Measurements from ENCODE around the gene DUOXA2.
"Not testable (repeated sequence)": the region's sequence is repeated elsewhere in the genome, so short reads cannot be mapped to it uniquely, and the experiment has no call there.

Gene DUOXA2

DNA sequence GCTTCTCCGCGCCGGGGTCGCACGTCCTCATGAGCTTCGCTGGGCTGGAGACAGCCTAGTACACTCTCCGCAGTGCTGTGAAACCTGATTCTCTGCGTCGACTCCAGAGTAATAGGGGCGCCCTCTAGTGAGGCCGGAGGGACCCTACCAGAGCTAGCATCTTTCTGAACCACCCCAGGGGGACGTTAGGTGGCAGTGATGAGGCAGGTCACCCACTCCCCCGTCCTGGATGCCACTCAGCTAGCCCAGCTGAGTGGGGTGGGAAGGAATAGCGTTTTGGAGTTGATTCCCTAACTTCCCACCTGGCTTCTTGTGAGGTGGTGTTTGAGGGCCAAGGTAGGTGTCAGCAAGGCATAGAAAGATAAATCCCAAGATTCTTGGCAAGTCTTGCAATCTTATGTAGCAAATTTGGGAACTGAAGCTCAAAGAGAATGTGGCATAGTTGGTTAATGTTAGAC lies 4.0 kb downstream of the DUOXA2 start:
- DNase-seq = peak; percentile 41 to 85 (median 72)

DNA sequence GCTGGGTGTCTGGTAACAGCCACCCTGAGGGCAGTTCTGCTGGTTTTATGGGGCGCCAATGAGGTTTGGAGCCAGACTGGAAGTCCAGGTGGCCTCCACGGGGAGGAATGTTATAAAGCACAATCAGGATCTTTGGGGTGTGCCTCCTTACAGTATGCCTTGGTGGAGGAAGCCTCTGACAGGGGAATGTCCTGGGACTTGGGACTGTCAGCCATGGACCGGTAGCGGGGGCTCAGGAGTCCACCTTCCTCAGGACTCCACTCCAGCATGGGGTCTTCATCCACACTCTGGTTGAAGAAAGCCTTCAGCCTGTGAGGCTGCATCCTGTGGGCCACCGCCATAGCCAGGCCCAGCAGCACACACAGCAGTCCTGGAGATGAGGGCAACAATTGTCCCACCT lies 4.9 kb downstream of the DUOXA2 start:
- DNase-seq = no peak

DNA sequence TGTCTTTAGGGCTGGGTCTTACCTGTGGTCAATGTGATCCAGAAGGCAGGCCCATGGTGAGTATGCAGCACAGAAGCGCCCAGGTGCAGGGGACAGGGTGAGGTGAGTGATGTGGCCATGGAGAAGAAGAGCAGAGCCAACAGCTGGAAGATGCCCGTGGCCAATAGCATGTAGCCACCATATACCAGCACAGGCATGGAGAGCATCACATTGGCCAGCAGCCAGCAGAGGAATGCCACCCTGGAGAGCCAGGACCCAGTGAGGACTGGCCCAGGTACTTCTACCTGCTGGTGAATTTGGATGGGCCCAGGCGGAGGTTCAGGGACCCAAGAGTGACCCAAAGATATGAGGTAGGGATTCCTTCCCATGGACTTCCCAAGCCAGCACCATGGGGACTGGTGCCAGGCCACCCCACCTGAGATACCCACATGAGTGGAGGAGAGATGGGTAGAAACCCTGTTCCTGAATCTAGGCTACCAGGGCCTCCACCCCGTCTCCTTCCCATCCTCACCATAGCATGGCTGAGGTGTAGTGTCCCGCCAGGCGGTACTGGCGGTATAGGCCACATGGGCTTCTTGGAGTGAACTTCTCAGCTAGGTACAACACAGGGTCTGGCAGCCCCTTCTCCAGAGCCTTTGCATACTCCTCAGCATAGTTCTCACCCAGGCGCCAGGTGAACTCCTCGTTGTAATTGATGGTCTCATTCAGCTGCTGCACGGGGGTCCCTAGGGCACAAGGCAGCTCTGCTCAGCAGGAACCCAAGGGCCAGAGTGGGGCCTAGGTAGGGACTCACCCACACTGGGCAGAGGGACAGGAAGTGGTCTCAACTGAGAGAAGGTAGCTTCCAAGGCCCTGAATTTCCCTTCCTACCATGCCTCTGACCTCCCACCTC lies 6.2 kb downstream of the DUOXA2 start:
- no peak for DNase-seq

DNA sequence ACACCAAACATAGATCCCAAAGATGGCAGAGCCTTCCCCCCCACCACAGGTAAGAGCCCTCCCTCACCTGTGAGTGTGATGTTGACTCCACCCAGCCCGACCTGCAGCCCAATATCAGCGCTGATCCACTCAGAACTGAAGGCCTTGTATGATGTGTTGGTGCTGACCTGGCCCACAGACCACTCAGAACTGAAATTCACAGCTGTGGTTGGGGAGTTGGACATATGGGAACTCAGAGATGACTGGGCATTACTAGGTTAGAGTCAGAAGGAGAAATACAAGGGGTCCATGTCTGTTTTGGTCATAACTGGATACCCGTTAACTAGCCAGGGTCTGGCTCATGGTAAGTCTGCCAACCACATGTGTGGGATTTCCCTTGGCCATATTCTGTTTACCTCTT lies 6.9 kb downstream of the DUOXA2 start:
- DNase-seq = no peak

DNA sequence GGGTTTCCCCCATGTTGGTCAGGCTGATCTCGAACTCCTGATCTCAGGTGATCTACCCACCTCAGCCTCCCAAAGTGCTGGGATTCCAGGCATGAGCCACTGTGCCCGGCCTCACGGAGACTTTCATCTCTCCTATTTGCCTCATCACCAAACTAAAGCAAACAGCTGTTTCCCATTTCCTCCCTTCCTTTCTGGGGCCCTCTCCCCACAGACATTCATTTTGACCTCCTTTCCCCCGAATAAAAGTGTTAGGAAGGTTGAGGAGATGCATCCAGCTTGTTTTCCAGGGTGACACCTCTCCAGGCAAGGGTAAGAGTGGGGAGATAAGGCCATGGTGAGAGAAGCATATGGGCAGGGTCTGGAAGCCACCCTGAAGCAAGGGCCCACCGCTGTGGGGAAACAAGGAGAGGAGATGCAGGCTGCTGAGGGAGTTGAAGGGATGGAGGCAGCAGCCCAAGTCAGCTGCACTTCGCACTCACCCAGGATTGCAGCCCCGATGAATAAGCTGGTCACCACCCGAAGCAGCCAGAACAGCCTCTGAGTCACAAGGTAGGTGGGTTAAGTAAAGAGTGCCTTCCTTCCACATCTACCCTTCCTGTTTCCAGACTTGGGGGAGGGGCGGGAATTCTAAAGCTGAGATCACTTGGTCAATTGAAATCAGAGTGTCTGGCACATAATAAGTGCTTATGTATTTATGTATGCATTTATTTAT lies 7.7 kb downstream of the DUOXA2 start:
- DNase-seq = no peak

DNA sequence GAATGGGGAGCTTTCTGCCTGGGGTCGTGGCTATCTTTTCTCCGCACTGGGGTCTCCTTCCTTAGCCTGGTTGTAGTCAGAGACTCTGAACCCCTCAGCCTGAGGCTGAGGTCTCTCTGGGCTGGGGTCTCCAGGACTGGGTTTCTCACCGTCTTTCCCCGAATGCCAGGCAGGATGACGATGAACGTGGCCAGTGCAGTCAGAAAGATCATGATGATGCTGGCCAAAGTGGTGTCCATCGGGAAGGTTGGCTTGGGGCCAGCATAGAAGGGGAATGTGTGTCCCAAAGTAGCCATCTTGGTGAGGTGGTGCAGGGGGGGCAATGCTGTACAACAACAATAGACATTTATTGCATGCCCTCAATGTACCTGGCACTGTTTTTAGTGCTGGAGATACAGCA lies 8.6 kb downstream of the DUOXA2 start:
- DNase-seq = no peak

DNA sequence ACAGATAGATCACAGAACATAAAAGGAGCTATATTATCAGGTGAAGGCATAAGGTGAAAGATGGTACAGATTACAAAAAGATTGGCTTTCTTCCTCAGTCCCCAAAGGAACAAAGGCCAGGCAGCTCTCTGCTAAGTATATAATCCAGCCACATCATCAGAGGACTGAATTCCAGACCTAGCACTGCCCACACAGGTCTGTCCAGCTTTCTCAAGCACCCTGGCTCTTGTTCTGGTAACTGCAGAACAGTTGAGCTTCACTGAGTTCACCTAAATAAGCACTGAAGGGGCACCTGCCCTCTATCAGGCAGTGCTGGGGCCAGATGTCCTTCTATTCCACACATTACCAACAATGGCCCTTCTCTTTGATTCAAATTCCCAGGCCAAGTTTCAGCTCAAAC lies 9.3 kb downstream of the DUOXA2 start:
- no peak for DNase-seq

DNA sequence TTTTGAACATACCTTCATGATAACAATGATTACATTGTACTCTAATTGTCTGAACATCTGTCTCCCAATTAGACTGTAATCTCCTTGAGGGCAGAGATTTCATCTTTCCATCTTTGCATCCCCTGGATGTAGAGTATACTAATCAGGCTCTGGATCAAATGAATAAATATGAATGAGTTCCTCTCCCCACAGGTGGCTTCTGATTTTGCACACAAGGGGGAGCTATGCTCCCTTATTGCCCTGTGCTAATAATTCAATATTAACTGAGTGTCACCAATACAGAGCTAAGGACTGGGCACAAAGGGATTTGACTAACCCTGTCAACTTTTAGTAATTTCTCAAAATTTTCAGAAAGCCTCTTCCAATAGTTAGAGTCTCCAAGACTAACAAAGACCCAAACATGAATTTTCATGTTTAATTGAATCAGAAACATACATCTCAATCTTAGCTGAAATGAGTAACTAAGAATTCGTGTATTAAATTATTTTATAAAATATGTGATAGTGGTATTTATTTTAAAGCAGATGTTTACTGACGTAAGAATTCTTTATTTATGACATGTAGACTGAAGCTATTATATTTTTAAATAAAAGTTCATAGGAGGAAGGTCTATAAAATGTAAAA lies 12.5 kb downstream of the DUOXA2 start:
- DNase-seq = peak in 4 of 5 experiments; percentile 18 to 41 (median 23)

DNA sequence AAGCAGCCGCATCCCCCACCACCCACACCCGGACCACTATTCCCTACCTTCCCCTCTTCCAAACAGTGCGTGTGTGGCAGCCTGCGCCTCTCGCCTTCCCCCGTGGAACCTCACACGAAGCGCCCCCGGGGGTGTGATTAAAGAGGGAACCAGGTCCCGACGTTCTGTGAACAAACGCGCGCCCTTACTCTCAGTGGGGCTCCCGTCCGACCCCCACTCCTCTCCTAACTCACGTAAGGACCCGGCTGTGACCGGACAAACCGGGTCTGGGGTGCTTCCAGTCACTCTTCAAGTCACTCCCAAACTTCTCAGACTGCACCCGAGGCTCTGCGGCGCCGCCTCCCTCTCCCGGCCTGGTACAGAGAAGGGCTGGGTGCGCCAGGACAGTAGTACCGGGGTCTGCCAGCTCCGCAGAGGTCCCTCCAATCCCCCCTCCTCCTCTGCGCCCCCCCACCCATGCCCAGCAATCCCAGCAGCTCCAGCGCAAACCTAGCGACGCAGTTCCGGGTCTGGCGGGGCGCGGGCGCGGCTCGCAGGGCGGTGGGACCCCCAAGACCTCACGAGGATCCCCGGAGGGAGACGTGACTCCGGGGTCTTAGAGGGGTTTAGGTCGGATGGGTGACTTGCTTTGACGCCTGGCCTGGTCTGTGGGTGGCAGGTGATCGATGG lies 15.0 kb downstream of the DUOXA2 start:
- DNase-seq = no peak

DNA sequence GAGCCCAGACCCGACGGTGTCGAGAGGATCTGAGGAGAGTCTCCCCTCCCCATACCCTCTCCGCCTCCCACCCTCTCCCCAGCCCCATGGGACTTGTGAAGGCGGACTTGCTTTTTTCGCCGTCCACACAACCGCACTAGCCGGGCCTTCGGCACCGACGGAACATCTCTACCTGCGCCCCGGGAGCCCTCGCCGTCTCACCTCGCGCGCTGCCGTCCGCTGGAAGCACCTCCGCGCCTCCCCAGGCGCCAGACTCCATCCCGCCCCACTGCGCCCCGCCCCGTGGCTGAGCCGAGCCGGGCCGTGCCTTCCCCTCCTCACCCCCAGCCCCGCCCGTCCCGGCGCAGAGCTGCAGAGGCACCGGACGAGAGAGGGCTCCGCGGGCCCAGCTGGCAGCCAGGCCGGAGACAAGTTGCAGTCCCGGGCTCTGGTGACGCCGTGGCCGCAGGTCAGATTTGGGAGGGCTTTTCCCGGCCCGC lies 15.6 kb downstream of the DUOXA2 start, which contains the start of the genes DUOX1 and DUOXA1:
Gene DUOX1, plus strand, starts transcription at position 344 of the 479 bp plus-strand sequence. CDS start 1,973 bp downstream, outside the sequence.
Gene DUOXA1, minus strand, starts transcription at position 229 of the 479 bp plus-strand sequence. CDS start 6,865 bp downstream, outside the sequence.
- peak in 2 of 5 experiments; percentile 7 to 42 for DNase-seq

DNA sequence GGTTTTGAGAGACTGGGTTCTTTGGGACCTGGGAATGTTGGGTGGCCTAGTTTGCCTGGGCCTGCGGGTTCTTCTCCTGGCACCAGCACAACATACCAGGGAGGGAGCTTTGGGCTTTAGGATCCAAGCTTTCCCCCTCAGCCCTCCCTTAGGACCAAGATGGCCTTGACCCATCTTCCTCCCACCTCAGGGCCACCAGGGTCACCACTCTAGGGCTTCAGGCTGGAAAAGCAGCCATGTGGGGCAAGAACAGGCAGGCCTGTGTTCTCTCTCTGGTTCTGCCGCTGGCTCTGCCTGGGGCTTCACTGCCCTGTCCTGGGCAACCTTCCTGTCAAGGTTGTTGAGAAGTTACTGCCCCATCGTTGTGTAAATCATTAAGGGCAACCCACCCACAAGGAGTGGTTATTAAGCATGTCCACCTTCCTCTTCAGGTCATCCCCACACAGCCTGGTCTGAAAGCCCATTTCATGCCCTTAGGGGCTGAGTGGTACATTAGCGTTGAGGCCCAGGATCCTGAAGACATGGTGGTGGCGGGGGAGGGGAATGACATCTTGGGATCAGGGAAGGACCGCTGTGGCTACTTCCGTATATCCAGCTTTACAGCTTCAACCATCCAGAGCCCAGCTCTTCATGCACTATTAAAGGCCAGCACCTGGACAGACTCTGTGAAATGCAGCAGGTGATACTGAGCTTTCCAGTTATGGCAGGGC lies 16.3 kb downstream of the DUOXA2 start:
- no peak for DNase-seq

DNA sequence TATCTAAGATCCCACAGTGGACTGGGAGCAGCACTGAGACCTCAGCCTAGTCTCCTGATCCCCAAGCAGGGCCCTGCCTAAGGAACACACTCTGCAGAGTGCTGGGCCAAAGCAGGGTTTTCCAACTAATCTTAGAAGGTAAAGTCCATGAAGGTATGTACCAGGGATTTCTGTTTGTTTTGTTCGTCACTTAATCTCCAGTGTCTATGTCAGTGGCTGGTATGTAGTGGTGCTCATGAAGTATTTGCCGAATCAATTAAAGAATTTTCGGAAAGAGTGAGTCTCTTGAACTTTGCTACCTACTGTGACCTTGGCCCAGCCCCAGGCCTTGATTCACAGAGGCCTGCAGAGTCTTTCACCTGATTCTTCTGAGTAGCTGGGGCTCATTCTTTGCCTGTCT lies 17.4 kb downstream of the DUOXA2 start:
- no peak for DNase-seq

DNA sequence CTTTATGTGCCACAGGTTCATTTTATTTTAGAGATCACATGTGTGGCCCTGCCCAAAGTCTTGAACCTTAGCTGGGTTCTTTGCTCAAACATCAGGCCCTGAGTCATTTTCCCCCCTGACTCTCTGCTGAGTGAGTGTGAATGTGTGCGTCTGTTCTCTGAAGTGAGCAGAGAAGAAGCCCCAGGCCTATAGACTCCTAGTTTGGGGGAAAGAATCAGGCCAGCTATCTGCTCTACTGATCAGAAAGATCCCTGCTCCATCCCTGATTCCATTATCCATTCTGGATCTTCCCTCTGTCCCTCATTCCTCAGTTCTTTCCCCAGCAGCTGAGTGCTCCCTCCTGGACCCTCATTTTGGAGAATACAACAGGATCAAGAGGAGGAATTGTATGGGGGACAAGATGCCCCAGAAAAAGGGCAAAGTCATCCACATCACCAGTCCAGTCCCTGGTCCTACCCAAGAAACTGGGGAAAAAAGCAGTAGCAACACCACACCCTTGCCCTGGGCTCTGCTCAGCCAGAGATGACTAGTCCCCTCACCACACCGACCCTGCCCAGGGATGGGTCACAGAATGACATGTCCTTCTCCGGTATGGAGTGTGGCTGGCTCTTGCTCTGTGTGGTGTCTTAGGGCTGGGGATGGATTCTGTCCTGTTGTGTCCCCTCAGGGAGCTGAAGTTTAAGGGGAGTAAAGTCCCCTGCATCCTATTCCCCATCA lies 18.9 kb downstream of the DUOXA2 start:
- DNase-seq = no peak

DNA sequence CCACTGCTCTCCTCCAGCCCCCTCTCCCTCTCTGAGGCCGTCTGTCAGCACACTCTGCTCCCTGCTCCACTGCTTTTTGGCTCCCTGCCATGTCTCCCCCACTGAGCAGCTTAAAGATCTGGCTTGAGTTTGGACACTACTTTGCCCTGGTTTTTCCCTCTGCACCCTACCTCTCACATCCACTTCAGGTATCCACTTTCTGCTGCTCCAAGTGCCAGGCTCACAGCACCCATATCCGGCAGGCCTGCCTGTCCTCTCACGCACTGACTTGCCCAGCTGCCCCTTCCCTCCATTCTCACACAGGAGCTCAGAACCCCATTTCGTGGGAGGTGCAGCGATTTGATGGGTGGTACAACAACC lies 19.4 kb downstream of the DUOXA2 start:
- DNase-seq = no peak

DNA sequence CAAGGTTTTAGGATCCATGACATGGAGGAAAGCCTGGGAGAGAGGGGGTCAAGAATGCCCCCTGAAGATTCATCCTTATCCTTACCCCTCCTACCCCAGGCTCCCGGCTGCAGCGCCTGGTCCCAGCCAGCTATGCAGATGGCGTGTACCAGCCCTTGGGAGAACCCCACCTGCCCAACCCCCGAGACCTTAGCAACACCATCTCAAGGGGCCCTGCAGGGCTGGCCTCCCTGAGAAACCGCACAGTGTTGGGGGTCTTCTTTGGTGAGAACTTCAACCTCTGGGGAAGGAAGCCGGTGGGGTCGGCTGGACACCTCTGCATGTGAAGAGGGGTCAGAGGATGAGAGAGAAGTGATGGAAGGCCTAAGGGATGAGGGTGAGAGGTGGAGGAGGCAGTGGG lies 19.9 kb downstream of the DUOXA2 start:
- no peak for DNase-seq

DNA sequence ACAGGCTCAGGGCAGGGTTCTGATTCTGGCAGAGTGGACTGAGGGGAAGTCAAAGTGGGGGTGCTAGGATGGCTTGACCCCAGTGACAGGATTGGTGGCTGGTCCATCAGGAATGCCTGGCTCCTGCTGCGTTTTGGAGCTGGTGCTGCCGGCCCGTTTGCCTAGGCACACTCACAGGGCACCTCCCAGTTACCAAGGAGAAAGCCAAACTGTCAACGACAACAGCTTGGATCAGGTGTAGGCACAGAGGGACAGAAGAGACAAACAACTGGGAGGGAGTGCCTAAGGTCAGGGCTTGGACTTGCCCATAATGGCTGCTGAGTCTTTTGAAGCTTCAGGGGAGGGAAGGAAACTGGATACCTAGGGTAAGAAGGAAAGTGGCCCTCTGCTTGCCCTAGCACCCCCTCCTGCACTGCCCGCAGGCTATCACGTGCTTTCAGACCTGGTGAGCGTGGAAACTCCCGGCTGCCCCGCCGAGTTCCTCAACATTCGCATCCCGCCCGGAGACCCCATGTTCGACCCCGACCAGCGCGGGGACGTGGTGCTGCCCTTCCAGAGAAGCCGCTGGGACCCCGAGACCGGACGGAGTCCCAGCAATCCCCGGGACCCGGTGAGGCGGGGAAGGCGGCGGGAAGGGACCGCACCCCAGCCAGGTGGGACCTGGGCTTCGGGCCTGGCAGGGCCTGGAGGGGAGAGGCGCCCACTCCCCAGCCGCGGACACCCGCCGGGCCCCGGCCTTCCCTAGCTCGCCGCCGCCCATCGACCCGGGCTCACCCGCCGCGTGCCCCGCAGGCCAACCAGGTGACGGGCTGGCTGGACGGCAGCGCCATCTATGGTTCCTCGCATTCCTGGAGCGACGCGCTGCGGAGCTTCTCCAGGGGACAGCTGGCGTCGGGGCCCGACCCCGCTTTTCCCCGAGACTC lies 20.8 kb downstream of the DUOXA2 start:
- DNase-seq = no peak

DNA sequence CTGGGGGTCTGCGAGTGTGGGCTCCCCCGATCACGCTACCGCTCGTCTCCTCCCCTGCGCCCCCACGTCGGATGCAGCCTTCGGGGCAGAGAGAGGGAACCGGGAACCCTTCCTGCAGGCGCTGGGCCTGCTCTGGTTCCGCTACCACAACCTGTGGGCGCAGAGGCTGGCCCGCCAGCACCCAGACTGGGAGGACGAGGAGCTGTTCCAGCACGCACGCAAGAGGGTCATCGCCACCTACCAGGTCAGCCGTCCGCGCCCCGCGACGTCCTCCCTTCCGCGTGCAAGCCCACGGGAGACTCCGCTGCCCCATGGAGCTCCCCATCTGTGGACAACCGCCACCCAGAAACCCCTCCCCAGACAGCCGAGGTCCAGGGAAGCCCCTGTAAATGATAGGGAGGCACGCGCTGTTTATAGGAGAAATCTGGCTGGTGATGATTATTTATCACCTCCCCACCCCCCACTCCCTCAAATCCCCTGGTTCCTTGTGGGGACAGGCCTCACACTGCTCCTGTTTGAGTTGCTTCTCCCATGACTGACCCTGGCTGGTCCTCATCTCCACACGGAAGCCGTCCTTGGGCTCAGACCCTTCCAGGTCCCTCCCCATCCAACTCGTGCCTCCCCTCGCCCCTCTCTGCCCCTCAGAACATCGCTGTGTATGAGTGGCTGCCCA lies 21.7 kb downstream of the DUOXA2 start:
- DNase-seq = not testable (repeated sequence)

DNA sequence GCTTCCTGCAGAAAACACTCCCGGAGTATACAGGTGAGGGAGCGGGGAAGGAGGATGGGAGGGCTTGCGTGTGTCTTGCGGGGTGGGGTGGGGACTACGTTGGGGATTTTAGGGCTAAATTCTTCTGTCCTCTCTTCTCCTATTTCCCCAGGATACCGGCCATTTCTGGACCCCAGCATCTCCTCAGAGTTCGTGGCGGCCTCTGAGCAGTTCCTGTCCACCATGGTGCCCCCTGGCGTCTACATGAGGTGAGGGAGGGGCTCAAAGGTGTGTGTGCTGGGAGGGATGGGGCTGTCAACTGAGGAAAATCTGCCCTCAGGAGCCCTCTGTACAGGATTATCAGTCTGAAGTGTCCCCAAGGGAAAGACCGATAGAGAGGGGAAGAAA lies 22.2 kb downstream of the DUOXA2 start:
- DNase-seq = no peak

DNA sequence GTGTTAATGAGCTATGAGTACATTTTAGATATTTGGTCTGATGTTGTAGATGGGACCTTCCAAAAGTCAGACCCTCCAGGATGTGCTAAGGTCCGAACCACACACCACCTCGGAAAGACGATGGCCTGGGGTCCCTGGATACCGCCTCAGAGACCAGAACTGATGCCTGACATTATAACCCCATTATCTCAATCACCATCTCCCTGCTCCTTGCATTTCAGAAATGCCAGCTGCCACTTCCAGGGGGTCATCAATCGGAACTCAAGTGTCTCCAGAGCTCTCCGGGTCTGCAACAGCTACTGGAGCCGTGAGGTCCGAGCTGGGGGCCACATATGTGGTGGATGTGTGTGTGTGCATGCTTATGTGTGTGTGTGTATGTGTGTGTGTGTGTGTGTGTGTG lies 23.6 kb downstream of the DUOXA2 start:
- no peak for DNase-seq

Data from T-helper 2 cell (primary cell).